NCI-H2171 treated with DMSO at 0.1 percent for 48 hours (cell line): Measurements from ENCODE around the gene SHISA5.
"Not testable (repeated sequence)": the region's sequence is repeated elsewhere in the genome, so short reads cannot be mapped to it uniquely, and the experiment has no call there.

Source experiments
- DNase-seq: peaks from one replicate; lab custom pipeline; 2025; lab: John Stamatoyannopoulos, UW

SHISA5 gene

GRCh38 chr3:48519277-48519643 is 15.3 kb upstream of the SHISA5 start:
- no peak for DNase-seq

GRCh38 chr3:48518638-48519276 is 14.8 kb upstream of the SHISA5 start:
- no peak for DNase-seq

- DNase-seq: no peak
Measured at GRCh38 chr3:48518069-48518468, 14.1 kb upstream of the SHISA5 start.

GRCh38 chr3:48516571-48516970 is 12.6 kb upstream of the SHISA5 start:
- DNase-seq: no peak

- DNase-seq: no peak
Measured at GRCh38 chr3:48514431-48515227, 10.7 kb upstream of the SHISA5 start.

GRCh38 chr3:48511551-48511950 is 7.6 kb upstream of the SHISA5 start:
- DNase-seq: no peak

- no peak for DNase-seq
Measured at GRCh38 chr3:48507256-48508061, 3.5 kb upstream of the SHISA5 start.

- DNase-seq: no peak
Measured at GRCh38 chr3:48505968-48506504, 2.1 kb upstream of the SHISA5 start.

GRCh38 chr3:48505146-48505545 is 1.2 kb upstream of the SHISA5 start:
- DNase-seq: no peak

- no peak for DNase-seq
Measured at GRCh38 chr3:48503401-48504050, 448 bp downstream of the SHISA5 start.

- no peak for DNase-seq
Measured at GRCh38 chr3:48502728-48503168, 1.2 kb downstream of the SHISA5 start.

GRCh38 chr3:48502121-48502520 is 1.9 kb downstream of the SHISA5 start:
- no peak for DNase-seq

GRCh38 chr3:48501196-48501595 is 2.8 kb downstream of the SHISA5 start:
- DNase-seq: no peak

- no peak for DNase-seq
Measured at GRCh38 chr3:48500656-48501055, 3.3 kb downstream of the SHISA5 start.

- DNase-seq: no peak
Measured at GRCh38 chr3:48493203-48493501, 10.8 kb downstream of the SHISA5 start.

- no peak for DNase-seq
Measured at GRCh38 chr3:48492461-48493202, 11.3 kb downstream of the SHISA5 start.

- DNase-seq: no peak
Measured at GRCh38 chr3:48486952-48487351, 17.0 kb downstream of the SHISA5 start.

GRCh38 chr3:48482822-48483221 is 21.2 kb downstream of the SHISA5 start:
- DNase-seq: not testable (repeated sequence)

- not testable (repeated sequence) for DNase-seq
Measured at GRCh38 chr3:48480891-48481290, 23.1 kb downstream of the SHISA5 start.

- DNase-seq: no peak
Measured at GRCh38 chr3:48478626-48479555, 25.1 kb downstream of the SHISA5 start.
